SW 1271 (cell line): Measurements from ENCODE around the gene AHSG.

Experiments
- DNase-seq, 2 experiments: peaks; one replicate each; lab custom pipeline; 2025; lab: John Stamatoyannopoulos, UW

AHSG gene

GRCh38 chr3:186642014-186642413 is 29.2 kb downstream of the AHSG start:
- no peak for DNase-seq

DNA sequence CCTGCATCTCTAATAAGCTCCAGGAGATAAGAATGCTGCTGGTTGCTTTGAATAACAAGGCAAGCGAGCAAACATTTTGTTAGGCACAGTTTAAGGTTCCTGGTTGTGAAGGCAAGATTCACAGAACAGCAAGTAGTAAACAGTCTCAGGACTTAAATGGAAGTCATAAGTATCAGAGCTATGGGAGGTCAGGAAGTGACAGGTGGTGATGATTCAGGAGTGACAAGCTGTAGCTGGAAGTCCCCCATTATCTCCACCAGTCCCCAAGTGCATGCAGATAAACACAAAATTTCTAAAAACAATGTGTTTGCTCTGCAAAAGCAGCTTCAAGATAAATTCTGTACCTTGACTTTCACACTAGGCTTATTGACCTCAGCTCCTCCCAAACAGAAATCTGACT is 30.6 kb downstream of the AHSG start:
- no peak for DNase-seq

DNA sequence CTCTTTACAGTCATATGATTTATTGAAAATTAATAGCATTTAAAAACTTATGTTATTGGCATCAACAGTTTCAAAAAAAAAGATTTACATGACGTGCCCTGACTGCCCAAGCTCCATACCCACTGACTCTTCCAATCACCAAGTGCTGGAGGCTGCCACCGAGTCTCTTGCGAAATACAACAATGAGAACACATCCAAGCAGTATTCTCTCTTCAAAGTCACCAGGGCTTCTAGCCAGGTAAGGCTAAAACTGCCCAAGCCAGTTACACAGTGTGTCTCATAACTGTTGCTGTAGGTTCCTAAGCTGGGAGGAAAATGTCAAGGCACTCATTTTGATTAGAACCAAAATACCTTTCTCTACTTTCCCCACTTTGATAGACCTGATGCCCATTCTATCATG is 31.8 kb downstream of the AHSG start:
- DNase-seq: no peak

GRCh38 chr3:186646106-186646505 is 33.2 kb downstream of the AHSG start:
- DNase-seq: no peak

GRCh38 chr3:186646841-186647240 is 34.0 kb downstream of the AHSG start:
- DNase-seq: no peak

- no peak for DNase-seq
Measured at GRCh38 chr3:186648851-186649250, 36.0 kb downstream of the AHSG start.

- no peak for DNase-seq
Measured at GRCh38 chr3:186651678-186652215, 38.9 kb downstream of the AHSG start.

DNA sequence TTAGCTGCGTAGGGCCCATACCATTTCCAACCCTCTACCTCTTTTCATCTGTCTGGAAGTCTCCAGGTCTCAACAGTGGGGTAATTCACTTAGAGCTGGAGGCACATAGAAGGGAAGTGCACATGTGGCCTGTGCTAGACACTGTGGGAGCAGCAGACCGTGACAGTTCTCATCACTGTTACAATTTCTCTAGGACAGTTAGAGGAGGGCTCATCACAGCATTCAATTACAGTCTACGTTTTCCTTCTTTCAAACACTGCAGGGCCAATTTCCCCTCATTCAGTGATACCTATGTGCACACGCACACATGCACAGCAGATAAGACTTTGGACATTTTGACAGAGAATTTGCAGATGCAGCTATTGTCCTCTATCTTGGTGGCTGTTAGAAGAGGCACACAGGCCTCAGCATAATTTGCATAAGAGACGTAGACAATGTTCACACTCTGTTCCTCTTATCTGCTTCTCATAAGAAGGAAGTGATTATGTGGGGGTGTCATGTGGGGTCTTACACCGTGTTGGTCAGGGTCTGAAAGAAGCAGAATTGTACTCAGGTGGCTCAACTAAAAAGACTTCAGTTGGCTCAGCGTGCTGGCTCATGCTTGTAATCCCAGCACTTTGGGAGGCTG is 40.3 kb downstream of the AHSG start:
- DNase-seq: no peak

GRCh38 chr3:186653984-186654383 is 41.1 kb downstream of the AHSG start:
- no peak for DNase-seq

DNA sequence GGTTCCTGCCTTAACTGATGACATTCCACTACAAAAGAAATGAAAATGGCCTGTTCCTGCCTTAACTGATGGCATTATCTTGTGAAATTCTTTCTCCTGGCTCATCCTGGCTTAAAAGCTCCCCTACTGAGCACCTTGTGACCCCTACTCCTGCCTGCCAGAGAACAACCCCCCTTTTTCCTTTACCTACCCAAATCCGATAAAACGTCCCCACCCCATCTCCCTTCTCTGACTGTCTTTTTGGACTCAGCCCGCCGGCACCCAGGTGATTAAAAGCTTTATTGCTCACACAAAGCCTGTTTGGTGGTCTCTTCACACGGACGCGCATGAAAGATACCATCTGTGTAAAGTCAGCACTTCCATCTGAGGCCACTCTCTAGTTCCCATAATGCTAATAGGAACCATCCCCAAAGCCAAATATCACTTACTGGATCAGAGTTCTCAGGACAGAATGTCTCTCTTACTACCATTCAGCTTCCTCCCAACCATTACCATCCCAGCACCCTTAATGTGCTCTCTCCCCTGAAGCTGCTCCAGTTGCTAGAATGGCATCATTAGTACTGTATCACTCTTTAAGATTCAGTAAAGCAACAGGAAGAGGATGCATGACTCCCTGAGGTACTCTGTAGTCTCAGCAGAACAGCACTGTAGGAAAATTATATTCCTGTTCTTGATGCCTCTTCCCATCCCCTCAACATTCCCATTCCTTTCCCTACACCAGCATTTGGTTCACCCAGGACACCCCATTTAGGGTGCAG is 50.7 kb downstream of the AHSG start:
- DNase-seq: no peak

DNA sequence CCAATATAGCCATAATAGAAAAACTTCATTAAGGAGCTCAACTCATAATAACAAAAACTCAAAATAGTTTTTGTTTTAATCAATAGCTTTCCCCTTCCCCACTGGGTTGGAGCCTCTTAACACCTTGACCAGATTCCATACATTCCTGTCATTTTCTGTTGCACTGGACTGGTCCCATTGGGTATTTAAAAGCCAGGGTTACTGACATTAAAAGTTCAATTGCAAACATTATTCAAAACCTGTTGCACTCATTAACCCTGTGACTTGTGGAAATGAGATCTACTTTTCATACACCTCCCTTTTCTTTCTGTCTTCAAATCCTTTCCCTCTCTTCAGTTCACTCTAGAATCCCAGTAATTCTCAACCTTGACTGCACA is 51.2 kb downstream of the AHSG start:
- no peak for DNase-seq

DNA sequence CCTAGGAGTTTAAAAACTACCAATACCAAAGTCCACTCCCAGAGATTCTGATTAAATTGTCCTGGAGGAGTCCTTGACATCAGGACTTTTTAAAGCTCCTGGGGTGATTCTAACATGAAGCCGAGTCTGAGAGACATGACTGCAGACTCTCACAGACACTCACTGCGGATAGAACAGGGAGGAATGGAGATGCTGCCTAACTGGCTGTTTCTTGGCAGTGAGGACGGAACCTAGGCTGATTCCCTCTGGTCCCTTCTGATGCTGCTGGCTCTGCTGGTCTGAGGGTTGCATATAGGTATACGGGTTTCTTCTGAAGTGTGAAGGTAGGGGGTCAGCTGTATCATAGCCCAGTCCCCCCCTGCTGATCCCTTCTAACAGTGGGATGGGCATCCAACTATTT is 51.6 kb downstream of the AHSG start:
- DNase-seq: no peak

GRCh38 chr3:186665625-186666188 is 52.8 kb downstream of the AHSG start, which contains the start of gene HRG:
Gene HRG (plus strand): TSS chr3:186666014. CDS start chr3:186666032, 18 bp downstream.
- DNase-seq: no peak

- no peak for DNase-seq
Measured at GRCh38 chr3:186668426-186668825, 55.6 kb downstream of the AHSG start.

DNA sequence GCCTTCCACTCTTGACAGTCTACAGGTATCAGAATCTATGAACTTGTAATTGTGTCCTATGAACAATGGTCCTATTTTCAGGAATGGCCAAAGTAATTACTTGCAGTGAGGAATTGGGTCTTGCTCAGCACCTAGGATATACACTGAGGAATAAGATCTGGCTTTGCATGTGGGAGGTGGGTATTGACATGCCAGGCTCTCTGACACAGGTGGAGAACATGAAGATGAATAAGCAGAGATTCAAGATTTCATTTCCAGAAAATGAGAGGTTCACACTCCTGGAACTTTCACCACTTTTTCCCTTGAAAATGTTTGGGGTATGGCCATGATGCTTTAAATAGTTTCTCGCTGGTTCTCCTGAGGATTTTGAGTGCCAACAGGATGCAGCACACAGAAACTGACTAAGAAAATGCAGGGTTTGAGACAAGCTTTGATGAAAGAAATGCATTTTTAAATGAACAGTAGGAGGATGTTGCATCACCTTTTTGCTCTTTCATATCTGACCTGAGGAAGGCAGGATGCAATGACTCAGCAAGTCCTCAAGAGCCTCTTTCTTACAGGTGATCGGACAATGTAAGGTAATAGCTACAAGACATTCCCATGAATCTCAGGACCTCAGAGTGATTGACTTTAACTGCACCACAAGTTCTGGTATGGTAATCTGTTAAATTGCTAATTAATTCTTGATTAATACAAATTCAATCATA is 56.7 kb downstream of the AHSG start:
- DNase-seq: no peak

DNA sequence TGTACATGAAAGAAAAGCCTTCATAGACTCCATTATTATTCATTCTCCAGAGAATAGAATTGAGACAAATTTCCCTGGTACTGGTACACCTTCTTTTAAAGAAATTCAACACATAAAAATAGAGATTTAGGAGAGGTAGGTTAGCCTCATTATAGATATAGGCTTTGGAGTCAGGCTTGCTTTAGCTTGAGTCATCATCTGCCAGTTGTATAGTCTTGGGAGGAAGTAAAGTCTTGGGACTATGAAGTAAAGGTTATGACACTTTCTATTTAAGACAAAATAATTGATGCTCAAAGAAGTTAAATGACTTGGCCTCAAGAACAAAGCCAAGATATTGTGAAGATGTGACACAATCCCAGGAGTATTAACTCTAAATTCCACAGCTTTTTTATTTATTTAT is 57.3 kb downstream of the AHSG start:
- no peak for DNase-seq
